ENCODE measurements around the gene MKRN2.
"Not testable (repeated sequence)": the region's sequence is repeated elsewhere in the genome, so short reads cannot be mapped to it uniquely, and the experiment has no call there.

MKRN2 gene

GRCh38 chr3:12618426-12618825 is 61.5 kb downstream of the MKRN2 start:
- peaks cover 6% of the 10 kb centered on the region for H3K36me3 ChIP-seq (ENCODE audit: insufficient read depth, low read length)
- peaks cover 4% of the 10 kb centered on the region; the same call in 1 of the 2 replicates for H3K4me1 ChIP-seq (ENCODE audit: insufficient read depth, low read length)
- H3K9ac ChIP-seq (ENCODE audit: low read depth, low read length), result no peak overlapping the region
- H3K9me3 ChIP-seq (ENCODE audit: control insufficient read depth, insufficient read depth, low read length), result no peaks in the 10 kb centered on the region

GRCh38 chr3:12620305-12620704 is 63.4 kb downstream of the MKRN2 start:
- Histone ChIP-seq H3K9ac (ENCODE audit: low read depth, low read length) (no peak overlapping the region), H3K4me1 (ENCODE audit: insufficient read depth, low read length) (no peaks in the 10 kb centered on the region), H3K9me3 (ENCODE audit: control insufficient read depth, insufficient read depth, low read length) (no peaks in the 10 kb centered on the region), H3K36me3 (ENCODE audit: insufficient read depth, low read length) (peaks cover 6% of the 10 kb centered on the region)

GRCh38 chr3:12620729-12621128 is 63.8 kb downstream of the MKRN2 start:
- Histone ChIP-seq H3K36me3 (ENCODE audit: insufficient read depth, low read length) (peaks cover 6% of the 10 kb centered on the region), H3K9ac (ENCODE audit: low read depth, low read length) (no peak overlapping the region), H3K9me3 (ENCODE audit: control insufficient read depth, insufficient read depth, low read length) (no peaks in the 10 kb centered on the region), H3K4me1 (ENCODE audit: insufficient read depth, low read length) (no peaks in the 10 kb centered on the region)

- Histone ChIP-seq H3K4me1 (ENCODE audit: insufficient read depth, low read length) (no peaks in the 10 kb centered on the region), H3K9ac (ENCODE audit: low read depth, low read length) (no peak overlapping the region), H3K9me3 (ENCODE audit: control insufficient read depth, insufficient read depth, low read length) (no peaks in the 10 kb centered on the region), H3K36me3 (ENCODE audit: insufficient read depth, low read length) (peaks cover 6% of the 10 kb centered on the region)
These were observed 65.4 kb downstream of the MKRN2 start for GRCh38 chr3:12622335-12622734.

GRCh38 chr3:12624056-12624455 is 67.2 kb downstream of the MKRN2 start:
- Histone ChIP-seq H3K9ac (ENCODE audit: low read depth, low read length) (no peak overlapping the region), H3K36me3 (ENCODE audit: insufficient read depth, low read length) (no peaks in the 10 kb centered on the region), H3K9me3 (ENCODE audit: control insufficient read depth, insufficient read depth, low read length) (no peaks in the 10 kb centered on the region), H3K4me1 (ENCODE audit: insufficient read depth, low read length) (no peaks in the 10 kb centered on the region)

GRCh38 chr3:12624964-12625363 is 68.1 kb downstream of the MKRN2 start:
- H3K36me3 ChIP-seq (ENCODE audit: insufficient read depth, low read length); H3K9ac ChIP-seq (ENCODE audit: low read depth, low read length); H3K9me3 ChIP-seq (ENCODE audit: control insufficient read depth, insufficient read depth, low read length); H3K4me1 ChIP-seq (ENCODE audit: insufficient read depth, low read length): not testable (repeated sequence)

- H3K9me3 ChIP-seq (ENCODE audit: control insufficient read depth, insufficient read depth, low read length), result no peaks in the 10 kb centered on the region
- no peaks in the 10 kb centered on the region for H3K36me3 ChIP-seq (ENCODE audit: insufficient read depth, low read length)
- H3K9ac ChIP-seq (ENCODE audit: low read depth, low read length), result no peak overlapping the region
- H3K4me1 ChIP-seq (ENCODE audit: insufficient read depth, low read length), result peaks cover 12% of the 10 kb centered on the region
These were observed 70.5 kb downstream of the MKRN2 start for GRCh38 chr3:12627370-12627769.

GRCh38 chr3:12628813-12629212 is 71.9 kb downstream of the MKRN2 start:
- Histone ChIP-seq H3K9ac (ENCODE audit: low read depth, low read length) (no peak overlapping the region), H3K9me3 (ENCODE audit: control insufficient read depth, insufficient read depth, low read length) (no peaks in the 10 kb centered on the region), H3K4me1 (ENCODE audit: insufficient read depth, low read length) (peaks cover 17% of the 10 kb centered on the region), H3K36me3 (ENCODE audit: insufficient read depth, low read length) (no peaks in the 10 kb centered on the region)

GRCh38 chr3:12629560-12629959 is 72.7 kb downstream of the MKRN2 start:
- Histone ChIP-seq H3K4me1 (ENCODE audit: insufficient read depth, low read length) (peaks cover 17% of the 10 kb centered on the region), H3K9ac (ENCODE audit: low read depth, low read length) (no peak overlapping the region), H3K36me3 (ENCODE audit: insufficient read depth, low read length) (no peaks in the 10 kb centered on the region), H3K9me3 (ENCODE audit: control insufficient read depth, insufficient read depth, low read length) (no peaks in the 10 kb centered on the region)

- Histone ChIP-seq H3K9ac (ENCODE audit: low read depth, low read length) (no peak overlapping the region), H3K36me3 (ENCODE audit: insufficient read depth, low read length) (no peaks in the 10 kb centered on the region), H3K9me3 (ENCODE audit: control insufficient read depth, insufficient read depth, low read length) (no peaks in the 10 kb centered on the region), H3K4me1 (ENCODE audit: insufficient read depth, low read length) (peaks cover 17% of the 10 kb centered on the region)
These were observed 73.4 kb downstream of the MKRN2 start for GRCh38 chr3:12630292-12630691.

- peaks cover 17% of the 10 kb centered on the region for H3K4me1 ChIP-seq (ENCODE audit: insufficient read depth, low read length)
- H3K9me3 ChIP-seq (ENCODE audit: control insufficient read depth, insufficient read depth, low read length); H3K36me3 ChIP-seq (ENCODE audit: insufficient read depth, low read length); H3K9ac ChIP-seq (ENCODE audit: low read depth, low read length): not testable (repeated sequence)
These were observed 74.0 kb downstream of the MKRN2 start for GRCh38 chr3:12630843-12631242.

GRCh38 chr3:12632523-12632922 is 75.6 kb downstream of the MKRN2 start:
- Histone ChIP-seq H3K4me1 (ENCODE audit: insufficient read depth, low read length) (peaks cover 21% of the 10 kb centered on the region), H3K9me3 (ENCODE audit: control insufficient read depth, insufficient read depth, low read length) (no peaks in the 10 kb centered on the region), H3K9ac (ENCODE audit: low read depth, low read length) (no peak overlapping the region), H3K36me3 (ENCODE audit: insufficient read depth, low read length) (no peaks in the 10 kb centered on the region)

- Histone ChIP-seq H3K9ac (ENCODE audit: low read depth, low read length) (no peak overlapping the region), H3K4me1 (ENCODE audit: insufficient read depth, low read length) (peaks cover 27% of the 10 kb centered on the region), H3K36me3 (ENCODE audit: insufficient read depth, low read length) (no peaks in the 10 kb centered on the region), H3K9me3 (ENCODE audit: control insufficient read depth, insufficient read depth, low read length) (no peaks in the 10 kb centered on the region)
These were observed 76.2 kb downstream of the MKRN2 start for GRCh38 chr3:12633108-12633507.

Measured in ES-I3 (cell line).